Suprapubic skin (tissue), 4 donors: ENCODE data around the gene GRAP2. TPM values are rescaled to one million over a fixed set of nuclear protein-coding genes. Genes with fewer than 3 reads are reported as not detected.

Source experiments
- DNase-seq, 2 donors: peaks; one replicate each; pipeline ENCODE4 v3.0.0-alpha.2; 2019; ENCODE audit warnings: low spot score in 2 of 2
- H3K27ac ChIP-seq: fragments of 200-600 bp; sonication (generic); one replicate; pipeline ENCODE4 v1.5.1; 2019
- H3K27me3 ChIP-seq: fragments of 200-600 bp; sonication (generic); one replicate; pipeline ENCODE4 v1.5.1; 2019
- H3K36me3 ChIP-seq: fragments of 200-600 bp; sonication (generic); one replicate; pipeline ENCODE4 v1.5.1; 2019
- H3K4me1 ChIP-seq: fragments of 200-600 bp; sonication (generic); one replicate; pipeline ENCODE4 v1.5.1; 2019
- H3K4me3 ChIP-seq: fragments of 200-600 bp; sonication (generic); one replicate; pipeline ENCODE4 v1.5.1; 2019; ENCODE audit warnings: mild to moderate bottlenecking
- H3K9me3 ChIP-seq: fragments of 200-600 bp; sonication (generic); one replicate; pipeline ENCODE4 v1.5.1; 2019
- CTCF ChIP-seq, 2 donors: fragments of 200-600 bp in 1 of 2; fragments of 450-650 bp in 1 of 2; sonication (generic) in 1 of 2; IDR thresholded peaks; one replicate each; pipeline ENCODE4 v1.5.1; 2016 to 2019; ENCODE audit warnings: antibody characterized with exemption in 2 of 2, mild to moderate bottlenecking in 1 of 2, moderate library complexity in 1 of 2
- EP300 ChIP-seq: sonication (generic); formaldehyde crosslinking; IDR thresholded peaks from one replicate; pipeline ENCODE4 v1.6.1; 2017; ENCODE audit warnings: antibody characterized with exemption
- POLR2A ChIP-seq, 2 donors: fragments of 450-650 bp; IDR thresholded peaks; one replicate each; pipeline ENCODE4 v1.6.1; 2017; ENCODE audit warnings: antibody characterized with exemption in 2 of 2, mild to moderate bottlenecking in 2 of 2, moderate library complexity in 2 of 2
- POLR2AphosphoS5 ChIP-seq, 3 donors: sonication (generic); formaldehyde crosslinking; IDR thresholded peaks; one replicate each; pipeline ENCODE4 v1.6.1; 2017; ENCODE audit warnings: antibody characterized with exemption in 3 of 3
- WGBS: methylation state at CpG from one replicate; pipeline ENCODE4 v1.1.5; 2018; 5-methylcytosine and 5-hydroxymethylcytosine counted together
- total RNA-seq, 4 donors: library from RNA; depleted of rRNA; stranded (reverse); fragments of >200 nt; gene quantifications; one replicate each; pipeline ENCODE4 v1.1.0, GENCODE V29; 2016

GRAP2 gene
- total RNA-seq, 4 donors from 2014 or later = 0.16 to 10.1 (median 4.8) TPM

- Histone ChIP-seq H3K27ac (no peak overlapping the region), H3K27me3 (peaks cover 7% of the 10 kb centered on the region), H3K9me3 (no peaks in the 10 kb centered on the region), H3K4me1 (peaks cover 23% of the 10 kb centered on the region), H3K4me3 (no peak overlapping the region), H3K36me3 (no peaks in the 10 kb centered on the region)
- DNase-seq = no peak
- TF ChIP-seq POLR2AphosphoS5 (IDR thresholded peaks at IDR 0.05) (no peak), CTCF (IDR thresholded peaks at IDR 0.05) (no peak), POLR2A (IDR thresholded peaks at IDR 0.05) (no peak), EP300 (no peak)
- WGBS = 40% methylated on average over 2 of the region's 2 CpGs
These were observed 30.4 kb downstream of the GRAP2 start for GRCh38 chr22:39931251-39931650.

- 80% methylated on average over 2 of the region's 2 CpGs for WGBS
- peaks cover 7% of the 10 kb centered on the region for H3K27me3 ChIP-seq
- no peak for DNase-seq
- H3K4me3 ChIP-seq = no peak overlapping the region
- TF ChIP-seq CTCF (IDR thresholded peaks at IDR 0.05) = no peak
- no peak for TF ChIP-seq EP300
- TF ChIP-seq POLR2A (IDR thresholded peaks at IDR 0.05) = no peak
- no peaks in the 10 kb centered on the region for H3K9me3 ChIP-seq
- H3K27ac ChIP-seq = no peak overlapping the region
- H3K36me3 ChIP-seq = no peaks in the 10 kb centered on the region
- H3K4me1 ChIP-seq = peaks cover 23% of the 10 kb centered on the region
These were observed 31.3 kb downstream of the GRAP2 start for GRCh38 chr22:39932166-39932565.

- no peak for DNase-seq
- Histone ChIP-seq H3K27ac (no peak overlapping the region), H3K9me3 (no peaks in the 10 kb centered on the region), H3K4me1 (peaks cover 23% of the 10 kb centered on the region), H3K4me3 (no peak overlapping the region), H3K36me3 (no peaks in the 10 kb centered on the region), H3K27me3 (peaks cover 9% of the 10 kb centered on the region)
- TF ChIP-seq POLR2AphosphoS5 (IDR thresholded peaks at IDR 0.05) = no peak
- TF ChIP-seq CTCF (IDR thresholded peaks at IDR 0.05) = peak in 1 of 2 donors; percentile 14
- no peak for TF ChIP-seq POLR2A (IDR thresholded peaks at IDR 0.05)
- WGBS = 82% methylated on average over 7 of the region's 7 CpGs
These were observed 32.2 kb downstream of the GRAP2 start for GRCh38 chr22:39932918-39933649.

GRCh38 chr22:39933741-39934140, 32.9 kb downstream of the GRAP2 start:
- WGBS = 82% methylated on average over 8 of the region's 8 CpGs
- no peak overlapping the region for H3K4me3 ChIP-seq
- TF ChIP-seq POLR2A (IDR thresholded peaks at IDR 0.05) = no peak
- no peak for TF ChIP-seq POLR2AphosphoS5 (IDR thresholded peaks at IDR 0.05)
- no peak for TF ChIP-seq EP300
- H3K4me1 ChIP-seq = peaks cover 19% of the 10 kb centered on the region
- no peaks in the 10 kb centered on the region for H3K36me3 ChIP-seq
- no peaks in the 10 kb centered on the region for H3K9me3 ChIP-seq
- peaks cover 14% of the 10 kb centered on the region for H3K27me3 ChIP-seq
- no peak overlapping the region for H3K27ac ChIP-seq
- no peak for DNase-seq

- Histone ChIP-seq H3K27ac (no peak overlapping the region), H3K36me3 (no peaks in the 10 kb centered on the region), H3K4me1 (peaks cover 13% of the 10 kb centered on the region), H3K27me3 (peaks cover 15% of the 10 kb centered on the region), H3K9me3 (no peaks in the 10 kb centered on the region), H3K4me3 (no peak overlapping the region)
- no peak for TF ChIP-seq CTCF (IDR thresholded peaks at IDR 0.05)
- no peak for TF ChIP-seq EP300
- no peak for TF ChIP-seq POLR2AphosphoS5 (IDR thresholded peaks at IDR 0.05)
- no peak for TF ChIP-seq POLR2A (IDR thresholded peaks at IDR 0.05)
- 72% methylated on average over 4 of the region's 4 CpGs for WGBS
- DNase-seq = no peak
These were observed 34.2 kb downstream of the GRAP2 start for GRCh38 chr22:39935116-39935515.
